NCI-H774 (cell line): ENCODE measurements around the gene TMCC1.
"Not testable (repeated sequence)": the region's sequence is repeated elsewhere in the genome, so short reads cannot be mapped to it uniquely, and the experiment has no call there.

Experiments used
- DNase-seq: peaks from one replicate; lab custom pipeline; 2025; lab: John Stamatoyannopoulos, UW

TMCC1 gene

DNA sequence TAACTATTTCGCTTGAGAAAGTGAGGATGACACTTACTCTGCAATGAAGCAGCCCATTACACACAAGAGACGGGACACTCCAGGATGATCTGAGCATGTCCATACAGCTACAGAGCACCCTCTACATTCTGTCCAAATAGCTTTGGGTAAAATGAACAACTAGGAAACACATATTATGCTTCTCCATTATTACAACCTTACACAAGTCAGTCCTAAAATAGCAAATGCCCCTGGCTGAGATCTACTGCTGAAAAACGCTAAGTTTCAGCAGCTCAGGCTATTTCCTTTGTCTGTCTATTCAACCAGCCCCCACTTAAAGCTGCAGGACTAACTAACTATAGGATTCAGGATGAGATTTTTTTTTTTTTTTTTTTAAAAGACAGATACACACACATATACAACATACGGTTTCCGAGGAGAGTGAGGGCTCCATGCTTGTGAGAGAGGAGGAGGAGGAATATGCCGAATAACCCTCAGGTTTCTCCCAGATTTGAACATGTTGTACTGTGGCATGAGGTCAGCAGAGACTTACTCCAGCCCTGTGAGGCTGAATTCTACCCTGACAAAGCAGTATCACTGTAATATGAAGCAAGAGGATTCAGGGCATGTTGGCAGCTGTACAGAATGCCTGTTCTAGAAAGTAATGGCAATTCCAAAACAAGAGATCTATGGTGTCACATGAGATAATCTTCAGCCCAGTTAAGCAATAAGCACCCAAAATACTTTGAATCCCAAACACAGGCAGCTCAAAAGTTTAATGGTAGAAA lies 169.8 kb downstream of the TMCC1 start:
- DNase-seq, result no peak

DNA sequence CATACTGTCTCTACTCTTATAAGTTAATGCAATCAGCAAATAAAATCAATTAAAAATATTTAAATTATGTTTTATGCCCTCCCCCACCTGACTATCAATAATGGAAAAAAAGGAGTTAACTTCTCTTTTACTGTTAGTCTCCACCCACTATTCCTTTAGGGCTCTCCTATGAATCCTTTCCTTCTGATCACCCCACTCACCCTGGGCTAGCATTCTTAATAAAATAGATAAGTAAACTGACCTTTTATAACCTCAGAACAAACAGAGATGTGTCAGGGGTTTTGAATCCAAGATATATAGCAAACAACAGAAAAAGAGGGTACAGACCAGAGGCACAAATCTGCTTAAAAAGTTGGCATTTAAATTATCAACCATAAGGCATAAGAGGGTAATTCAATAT lies 171.0 kb downstream of the TMCC1 start:
- DNase-seq, result no peak

- no peak for DNase-seq
These were observed 175.3 kb downstream of the TMCC1 start for GRCh38 chr3:129718201-129718600.

GRCh38 chr3:129715854-129716253 lies 177.7 kb downstream of the TMCC1 start:
- no peak for DNase-seq

DNA sequence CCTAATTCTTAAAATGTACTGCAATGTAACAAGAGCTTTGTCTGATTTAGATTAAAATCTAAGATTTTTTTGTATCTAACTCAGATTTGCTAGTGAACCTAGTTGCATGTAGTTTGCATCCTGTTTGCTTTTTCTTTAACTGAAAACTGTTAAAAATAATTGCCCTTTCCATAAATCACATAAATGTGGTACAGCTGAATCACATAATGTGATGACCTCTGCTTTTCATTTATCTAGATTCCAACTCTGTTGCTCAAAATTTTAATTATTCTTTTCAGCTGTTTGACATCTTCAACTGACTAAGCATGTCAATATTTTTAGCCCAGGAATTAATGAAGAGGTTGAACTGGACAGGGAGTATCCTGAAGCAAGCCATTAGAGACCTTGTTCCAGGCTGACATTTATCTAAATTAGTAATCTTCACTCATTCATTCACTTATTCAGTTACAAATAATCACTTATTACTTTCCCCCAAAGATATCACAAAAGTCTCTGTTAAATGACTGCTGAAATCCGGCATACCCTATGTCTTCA lies 185.1 kb downstream of the TMCC1 start:
- no peak for DNase-seq

DNA sequence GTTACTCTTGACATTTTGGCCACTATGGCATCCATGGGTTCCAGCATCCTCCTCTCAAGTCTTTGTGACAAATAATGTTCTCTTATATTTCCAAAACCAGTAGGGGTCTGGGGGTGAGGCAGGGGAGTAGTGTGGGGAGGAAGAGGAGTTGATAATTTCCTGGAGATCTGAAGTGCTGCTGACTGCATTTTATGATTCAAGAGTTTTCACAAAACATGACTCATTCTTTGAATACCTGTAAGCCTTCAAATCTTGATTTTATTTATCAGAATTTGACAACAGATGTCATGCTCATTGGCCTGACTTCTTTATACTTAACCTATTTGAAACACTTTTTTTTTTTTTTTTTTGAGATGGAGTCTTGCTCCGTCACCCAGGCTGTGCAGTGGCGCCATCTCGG lies 188.2 kb downstream of the TMCC1 start:
- no peak for DNase-seq

- DNase-seq, result no peak
These were observed 189.6 kb downstream of the TMCC1 start for GRCh38 chr3:129703913-129704312.

DNA sequence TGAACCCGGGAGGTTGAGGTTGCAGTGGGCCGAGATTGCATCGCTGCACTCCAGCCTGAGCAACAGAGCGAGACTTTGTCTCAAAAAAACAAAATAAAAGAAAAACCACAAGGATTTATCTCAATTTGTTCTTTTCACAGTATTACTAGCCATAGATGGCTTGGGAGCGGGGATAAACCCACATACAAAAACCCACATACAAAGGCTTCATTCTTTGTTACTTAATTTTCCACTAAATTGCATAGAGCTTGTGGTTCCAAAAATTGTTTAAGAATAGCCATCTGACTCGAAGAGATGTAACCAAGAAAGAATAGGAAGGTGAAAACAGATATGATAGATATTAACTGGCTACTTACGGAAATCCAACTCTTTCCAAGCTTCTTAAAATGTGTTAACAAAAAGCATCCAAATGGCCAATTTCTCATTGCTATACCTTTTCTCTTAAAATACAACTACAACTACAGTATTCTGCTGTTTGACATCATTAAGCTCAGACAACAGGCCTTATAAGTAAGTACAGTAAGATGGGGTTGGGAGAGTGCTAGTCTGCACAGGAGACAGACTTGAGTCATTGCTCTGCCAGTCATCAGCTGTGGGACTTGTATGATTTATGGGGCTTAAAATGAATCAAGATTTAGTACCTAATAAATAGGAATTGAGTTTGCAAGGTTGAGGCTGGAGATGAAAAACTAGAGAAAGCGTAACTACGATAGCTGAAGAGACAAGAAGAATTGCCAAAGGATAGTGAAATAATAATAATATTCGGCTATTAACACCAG lies 190.4 kb downstream of the TMCC1 start:
- DNase-seq, result no peak

GRCh38 chr3:129701161-129701560 lies 192.3 kb downstream of the TMCC1 start:
- DNase-seq, result no peak

DNA sequence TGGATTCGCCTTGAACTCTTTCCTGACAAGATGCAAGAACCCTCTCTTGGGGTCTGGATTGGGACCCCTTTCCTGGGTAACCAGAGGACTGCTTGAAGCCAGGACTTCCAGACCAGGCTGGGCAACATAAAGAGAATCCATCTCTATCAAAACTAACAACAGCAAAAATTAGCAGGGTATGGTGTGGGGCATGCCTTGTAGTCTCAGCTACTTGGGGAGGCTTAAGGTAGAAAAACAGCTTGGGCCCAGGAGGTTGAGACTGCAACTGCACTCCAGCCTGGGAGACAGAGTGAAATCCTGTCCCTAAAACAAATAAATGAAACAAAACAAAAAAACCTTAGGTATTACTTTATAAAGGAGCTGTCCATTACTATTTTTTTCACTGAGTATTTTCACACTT lies 193.9 kb downstream of the TMCC1 start:
- DNase-seq, result no peak

DNA sequence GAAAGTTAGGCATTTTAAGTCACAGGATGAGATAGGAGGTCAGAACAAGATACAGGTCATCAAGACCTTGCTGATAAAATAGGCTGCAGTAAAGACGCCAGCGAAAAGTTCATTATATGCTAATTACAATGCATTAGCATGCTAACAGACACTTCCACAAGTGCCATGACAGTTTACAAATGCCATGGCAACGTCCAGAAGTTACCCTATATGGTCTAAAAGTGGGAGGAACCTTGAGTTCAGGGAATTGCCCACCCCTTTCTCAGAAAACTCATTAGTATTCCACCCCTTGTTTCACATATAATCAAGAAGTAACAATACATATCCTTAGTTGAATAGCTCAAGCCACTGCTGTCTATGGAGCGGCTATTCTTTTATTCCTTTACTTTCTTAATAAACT lies 194.3 kb downstream of the TMCC1 start:
- DNase-seq, result no peak

DNA sequence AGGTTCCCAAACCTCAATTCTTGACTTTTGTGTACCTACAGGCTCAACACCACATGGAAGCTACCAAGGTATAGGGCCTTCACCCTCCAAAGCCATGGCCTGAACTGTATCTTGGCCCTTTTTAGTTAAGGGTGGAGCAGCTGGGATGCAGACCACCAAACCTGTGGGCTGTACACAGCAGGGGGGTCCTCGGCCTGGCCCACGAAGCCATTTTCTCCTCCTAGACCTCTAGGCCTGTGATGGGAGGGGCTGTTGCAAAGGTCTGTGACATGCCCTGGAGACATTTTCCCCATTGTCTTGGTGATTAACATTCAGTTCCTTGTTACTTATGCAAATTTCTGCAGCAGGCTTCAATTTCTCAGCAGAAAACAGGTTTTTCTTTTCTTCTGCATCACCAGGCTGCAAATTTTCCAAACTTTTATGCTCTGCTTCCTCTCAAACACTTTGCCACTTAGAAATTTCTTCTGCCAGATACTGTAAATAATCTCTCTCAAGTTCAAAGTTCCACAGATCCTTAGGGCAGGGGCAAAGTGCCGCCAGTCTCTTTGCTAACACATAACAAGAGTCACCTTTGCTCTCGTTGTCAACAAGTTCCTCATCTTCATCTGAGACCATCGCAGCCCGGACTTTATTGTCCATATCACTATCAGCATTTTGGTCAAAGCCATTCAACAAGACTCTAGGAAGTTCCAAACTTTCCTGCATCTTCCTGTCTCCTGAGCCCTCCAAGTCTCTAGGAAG lies 196.1 kb downstream of the TMCC1 start:
- DNase-seq, result no peak

DNA sequence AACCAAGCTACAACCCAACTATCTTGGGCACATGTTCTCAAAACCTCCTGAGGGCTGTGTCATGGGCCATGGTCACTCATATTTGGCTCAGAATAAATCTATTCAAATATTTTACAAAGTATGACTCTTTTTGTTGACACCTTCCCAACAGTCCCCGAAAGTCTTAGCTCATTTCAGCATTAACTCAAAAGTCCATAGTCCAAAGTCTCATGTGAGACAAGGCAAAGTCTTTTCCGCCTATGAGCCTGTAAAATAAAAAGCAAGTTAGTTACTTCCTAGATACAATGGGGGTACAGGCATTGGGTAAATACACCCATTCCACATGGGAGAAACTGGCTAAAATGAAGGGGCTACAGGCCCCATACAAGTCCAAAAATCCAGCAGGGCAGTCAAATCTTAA lies 197.1 kb downstream of the TMCC1 start:
- DNase-seq, result not testable (repeated sequence)

DNA sequence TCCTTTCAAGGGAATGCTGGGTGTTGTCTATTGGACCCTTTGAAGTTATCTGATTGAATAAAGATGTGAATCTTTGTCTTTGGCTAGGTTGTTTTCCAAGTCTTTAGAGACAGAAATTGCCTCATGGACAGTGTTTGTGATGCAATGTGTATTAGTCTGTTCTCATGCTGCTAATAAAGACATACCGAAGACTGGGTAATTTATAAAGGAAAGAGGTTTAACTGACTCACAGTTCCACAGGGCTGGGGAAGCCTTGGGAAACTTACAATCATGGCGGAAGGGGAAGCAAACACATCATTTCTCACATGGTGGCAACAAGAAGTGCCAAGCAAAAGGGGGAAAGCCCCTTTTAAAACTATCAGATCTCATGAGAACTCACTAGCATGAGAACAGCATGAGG lies 198.3 kb downstream of the TMCC1 start:
- no peak for DNase-seq

GRCh38 chr3:129694228-129694627 lies 199.3 kb downstream of the TMCC1 start:
- DNase-seq, result no peak

- no peak for DNase-seq
These were observed 200.8 kb downstream of the TMCC1 start for GRCh38 chr3:129692743-129693142.

DNA sequence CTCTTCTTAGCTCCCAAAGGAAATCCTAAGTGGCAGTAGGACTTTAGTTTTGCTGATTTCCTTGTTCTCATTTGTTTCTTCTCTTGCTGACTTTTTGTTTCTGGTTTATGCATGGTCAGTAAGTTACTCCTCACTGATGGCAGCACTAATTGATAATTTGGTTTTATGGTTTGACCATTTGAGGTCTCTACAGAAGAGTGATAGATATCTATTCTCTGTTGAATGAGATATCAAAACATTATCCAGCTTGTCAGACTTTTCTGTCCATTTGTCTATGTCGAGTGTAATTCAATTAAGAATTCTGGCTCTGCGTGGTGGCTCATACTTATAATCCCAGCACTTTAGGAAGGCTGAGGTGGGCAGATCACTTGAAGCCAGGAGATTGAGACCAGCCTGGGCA lies 202.5 kb downstream of the TMCC1 start:
- DNase-seq, result no peak

GRCh38 chr3:129690406-129690805 lies 203.1 kb downstream of the TMCC1 start:
- DNase-seq, result peak; percentile 59

DNA sequence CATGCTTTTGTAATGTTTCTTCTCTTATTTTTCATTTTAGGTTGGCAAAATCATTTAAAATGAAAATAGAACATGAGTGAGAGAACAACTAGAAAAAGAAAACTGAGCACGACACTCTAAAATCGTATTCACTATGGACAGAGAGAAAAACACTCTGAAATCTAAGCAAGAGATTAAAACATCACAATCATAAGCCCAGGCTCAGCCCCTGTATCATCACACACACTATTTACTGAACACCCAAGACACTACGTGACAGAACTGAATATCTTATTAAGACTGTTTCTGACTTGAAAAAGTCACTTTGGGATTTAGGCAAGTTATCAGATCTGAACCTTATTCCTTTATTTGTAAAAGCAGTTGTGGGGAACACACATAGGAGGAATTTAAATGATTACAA lies 204.5 kb downstream of the TMCC1 start:
- no peak for DNase-seq

DNA sequence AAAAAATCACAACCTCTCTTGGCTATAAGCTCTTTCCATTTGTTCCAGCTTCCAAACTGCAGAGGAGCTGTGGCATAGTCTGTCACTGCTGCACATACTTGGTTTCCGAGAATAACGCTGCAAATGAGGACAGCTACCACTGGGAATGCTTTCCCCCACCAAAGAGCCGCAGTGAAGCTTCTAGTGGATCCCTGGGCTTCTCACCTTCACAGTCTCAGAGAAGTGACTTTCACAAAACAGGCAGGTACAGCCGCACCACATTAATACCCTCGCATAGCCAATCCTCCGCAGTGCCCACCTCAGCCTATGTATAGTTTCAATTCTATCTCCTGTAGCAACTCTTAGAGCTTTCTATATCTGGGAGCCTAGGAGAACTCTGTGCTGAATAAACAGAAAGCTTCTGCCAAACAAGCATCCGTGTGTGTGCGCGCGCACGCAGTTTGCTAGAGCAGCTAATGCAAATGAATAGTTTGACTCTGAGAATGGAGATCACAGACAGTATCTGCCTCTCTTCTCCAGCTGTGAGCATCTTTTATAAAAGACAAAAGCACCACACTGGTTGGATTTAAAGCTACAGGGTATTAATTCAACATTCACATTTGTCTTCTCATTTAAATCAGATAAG lies 205.1 kb downstream of the TMCC1 start:
- peak; percentile 68 for DNase-seq

GRCh38 chr3:129687586-129688125 lies 205.9 kb downstream of the TMCC1 start:
- DNase-seq, result no peak

GRCh38 chr3:129686941-129687340 lies 206.6 kb downstream of the TMCC1 start:
- peak; percentile 44 for DNase-seq
